Sigmoid colon (tissue), 4 donors: ENCODE results near the gene SYNGR4.

ENCODE experiments used
- CTCF ChIP-seq, 4 experiments: fragments of 450-650 bp in 3 of 4; fragments of 200-600 bp in 1 of 4; IDR thresholded peaks; one replicate each; pipeline ENCODE4 v1.5.1; 2016 to 2019; ENCODE audit warnings: antibody characterized with exemption in 4 of 4, mild to moderate bottlenecking in 3 of 4, moderate library complexity in 2 of 4
- EP300 ChIP-seq, 4 donors: sonication (generic); formaldehyde crosslinking; IDR thresholded peaks; one replicate each; pipeline ENCODE4 v1.6.1; 2017; ENCODE audit warnings: antibody characterized with exemption in 4 of 4
- POLR2A ChIP-seq, 2 donors: fragments of 450-650 bp; IDR thresholded peaks; one replicate each; pipeline ENCODE4 v1.6.1; 2016; ENCODE audit warnings: antibody characterized with exemption in 2 of 2, mild to moderate bottlenecking in 2 of 2, moderate library complexity in 2 of 2

GRCh38 chr19:48370955-48371354, 6.8 kb downstream of the SYNGR4 start:
- TF ChIP-seq CTCF (IDR thresholded peaks at IDR 0.05) (no peak), POLR2A (IDR thresholded peaks at IDR 0.05) (no peak), EP300 (IDR thresholded peaks at IDR 0.05) (no peak)
